SU-DHL-6 (cell line): ENCODE results near the gene RNF43.
A peak's percentile ranks its signal among the peaks of the same experiment; 100 is the strongest.

Source experiments
- H2AFZ ChIP-seq: fragments of 200-600 bp; sonication (generic); 2 replicates; pipeline ENCODE4 v1.6.1; 2014; ENCODE audit warnings: low read depth, mild to moderate bottlenecking, moderate library complexity, mixed read lengths, antibody characterized with exemption, low read length; ENCODE audit not compliant: severe bottlenecking
- H3F3A ChIP-seq: fragments of 200-600 bp; shearing (Covaris generic); 2 replicates; pipeline ENCODE4 v1.6.0; 2016; ENCODE audit warnings: antibody characterized with exemption, mild to moderate bottlenecking; ENCODE audit not compliant: insufficient read depth
- H3K27ac ChIP-seq: fragments of 200-600 bp; sonication (generic); 2 replicates; pipeline ENCODE4 v1.5.1; 2016; ENCODE audit warnings: low read depth, mild to moderate bottlenecking, low read length, moderate library complexity, mixed read lengths
- H3K27me3 ChIP-seq: fragments of 200-600 bp; sonication (generic), shearing (Covaris generic); 2 replicates; pipeline ENCODE4 v1.6.0; 2014; ENCODE audit warnings: mild to moderate bottlenecking, low read length
- H3K36me3 ChIP-seq: fragments of 200-600 bp; sonication (generic); 2 replicates; pipeline ENCODE4 v1.6.1; 2014; ENCODE audit warnings: mild to moderate bottlenecking, low read length, mixed read lengths
- H3K4me2 ChIP-seq: fragments of 300-600, 200-600 bp; shearing (Covaris generic), sonication (generic); 2 replicates; pipeline ENCODE4 v1.6.0; 2014; ENCODE audit warnings: low read length, low read depth, mild to moderate bottlenecking; ENCODE audit not compliant: poor library complexity, severe bottlenecking
- H3K4me3 ChIP-seq: fragments of 200-600 bp; sonication (generic); 2 replicates; pipeline ENCODE4 v1.5.1; 2014; ENCODE audit warnings: antibody characterized with exemption, low read length, mild to moderate bottlenecking, mixed read lengths; ENCODE audit not compliant: insufficient read depth, poor library complexity, severe bottlenecking
- H3K79me2 ChIP-seq: fragments of 200-600 bp; sonication (generic); 2 replicates; pipeline ENCODE4 v1.6.1; 2014; ENCODE audit warnings: mild to moderate bottlenecking, low read length, moderate library complexity; ENCODE audit not compliant: insufficient read depth
- H3K9ac ChIP-seq: fragments of 200-600 bp; sonication (generic); 2 replicates; pipeline ENCODE4 v1.7.0; 2014; ENCODE audit warnings: mild to moderate bottlenecking, low read length
- H3K9me2 ChIP-seq: fragments of 200-600 bp; sonication (generic); replicated peaks from 2 replicates; pipeline ENCODE4 v1.6.1; 2014; ENCODE audit warnings: low read length; ENCODE audit not compliant: insufficient read depth
- H3K9me3 ChIP-seq: fragments of 200-600 bp; sonication (generic); 2 replicates; pipeline ENCODE4 v1.6.1; 2014; ENCODE audit warnings: low read length, mixed read lengths; ENCODE audit not compliant: insufficient read depth
- H4K20me1 ChIP-seq: fragments of 200-600 bp; sonication (generic); 2 replicates; pipeline ENCODE4 v1.6.1; 2014; ENCODE audit warnings: low read depth, mild to moderate bottlenecking, antibody characterized with exemption, low read length, moderate library complexity, mixed read lengths
- EZH2phosphoT487 ChIP-seq: fragments of 200-600 bp; sonication (generic), shearing (Covaris generic); conservative IDR thresholded peaks from 2 replicates; pipeline ENCODE4 v1.6.1; 2018; ENCODE audit warnings: mild to moderate bottlenecking, antibody characterized with exemption, low read length, moderate library complexity, mixed read lengths
- TF ChIP-seq, protein P1 (sequence below): fragments of 200-600 bp; sonication (generic); IDR thresholded peaks from one replicate; pipeline ENCODE4 v1.5.1; 2017; ENCODE audit warnings: antibody characterized with exemption, mild to moderate bottlenecking, low read length, moderate library complexity; ENCODE audit not compliant: insufficient read depth, poor library complexity, severe bottlenecking

Gene RNF43

DNA sequence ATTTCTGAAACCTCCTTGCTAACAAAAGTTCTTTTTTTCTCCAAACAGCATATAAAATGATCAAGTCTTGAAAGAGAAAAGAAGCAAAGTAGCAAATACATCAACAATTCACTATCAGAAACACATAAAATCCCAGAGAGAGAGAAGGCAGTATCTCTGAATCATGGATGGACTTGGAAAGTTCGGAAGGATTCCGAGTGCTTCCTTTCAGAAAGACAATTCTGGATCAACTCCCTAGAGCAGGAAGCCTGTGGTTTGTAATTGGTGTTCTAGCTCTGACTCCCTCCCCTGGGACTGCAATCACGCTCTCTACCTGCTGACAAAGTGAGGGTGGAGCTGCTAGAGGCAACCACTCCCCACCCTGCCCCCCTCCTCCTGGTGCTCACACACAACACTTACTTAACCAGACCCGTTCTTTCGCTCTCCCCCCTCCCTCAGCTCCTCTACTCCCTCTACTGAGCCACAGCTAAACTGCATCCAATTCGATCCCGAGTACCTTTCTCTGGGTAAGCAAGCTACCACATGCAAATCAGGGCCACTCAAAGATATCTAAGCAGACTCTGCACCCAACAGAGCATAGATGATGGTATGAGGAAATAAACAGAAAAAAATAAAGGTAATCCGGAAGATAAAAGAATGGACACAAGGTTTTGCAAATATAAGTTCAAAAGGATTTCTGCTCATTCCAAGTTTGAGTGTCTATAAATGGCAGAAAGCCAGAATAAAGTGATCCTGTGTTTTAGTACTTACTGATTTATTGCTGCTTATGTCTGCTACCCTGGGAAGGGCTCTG is at the start of gene RNF43:
TSS of gene RNF43 (minus strand) at position 235 of the 793 bp plus-strand sequence. CDS start 1,957 bp downstream, outside the sequence.
- Histone ChIP-seq H3K9ac (peak within 1 kb of the TSS; percentile 30; the same call in 1 of the 2 replicates), H3K9me2 (no peaks in the 10 kb centered on the region), H3K36me3 (no peaks in the 10 kb centered on the region), H3K4me2 (peak within 1 kb of the TSS; percentile 52), H3K4me3 (peak within 1 kb of the TSS; percentile 22), H2AFZ (peak within 1 kb of the TSS; percentile 15), H3K79me2 (no peaks in the 10 kb centered on the region), H3K9me3 (no peaks in the 10 kb centered on the region), H3K27me3 (no peaks in the 10 kb centered on the region), H3F3A (no peaks in the 10 kb centered on the region), H3K27ac (0 out of 2 replicates have a peak within 1 kb of the TSS, but pooled peaks have one; percentile 23), H4K20me1 (no peaks in the 10 kb centered on the region)
- TF ChIP-seq, protein P1, sequence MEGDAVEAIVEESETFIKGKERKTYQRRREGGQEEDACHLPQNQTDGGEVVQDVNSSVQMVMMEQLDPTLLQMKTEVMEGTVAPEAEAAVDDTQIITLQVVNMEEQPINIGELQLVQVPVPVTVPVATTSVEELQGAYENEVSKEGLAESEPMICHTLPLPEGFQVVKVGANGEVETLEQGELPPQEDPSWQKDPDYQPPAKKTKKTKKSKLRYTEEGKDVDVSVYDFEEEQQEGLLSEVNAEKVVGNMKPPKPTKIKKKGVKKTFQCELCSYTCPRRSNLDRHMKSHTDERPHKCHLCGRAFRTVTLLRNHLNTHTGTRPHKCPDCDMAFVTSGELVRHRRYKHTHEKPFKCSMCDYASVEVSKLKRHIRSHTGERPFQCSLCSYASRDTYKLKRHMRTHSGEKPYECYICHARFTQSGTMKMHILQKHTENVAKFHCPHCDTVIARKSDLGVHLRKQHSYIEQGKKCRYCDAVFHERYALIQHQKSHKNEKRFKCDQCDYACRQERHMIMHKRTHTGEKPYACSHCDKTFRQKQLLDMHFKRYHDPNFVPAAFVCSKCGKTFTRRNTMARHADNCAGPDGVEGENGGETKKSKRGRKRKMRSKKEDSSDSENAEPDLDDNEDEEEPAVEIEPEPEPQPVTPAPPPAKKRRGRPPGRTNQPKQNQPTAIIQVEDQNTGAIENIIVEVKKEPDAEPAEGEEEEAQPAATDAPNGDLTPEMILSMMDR: peak; percentile 87
- no peak for TF ChIP-seq EZH2phosphoT487

DNA sequence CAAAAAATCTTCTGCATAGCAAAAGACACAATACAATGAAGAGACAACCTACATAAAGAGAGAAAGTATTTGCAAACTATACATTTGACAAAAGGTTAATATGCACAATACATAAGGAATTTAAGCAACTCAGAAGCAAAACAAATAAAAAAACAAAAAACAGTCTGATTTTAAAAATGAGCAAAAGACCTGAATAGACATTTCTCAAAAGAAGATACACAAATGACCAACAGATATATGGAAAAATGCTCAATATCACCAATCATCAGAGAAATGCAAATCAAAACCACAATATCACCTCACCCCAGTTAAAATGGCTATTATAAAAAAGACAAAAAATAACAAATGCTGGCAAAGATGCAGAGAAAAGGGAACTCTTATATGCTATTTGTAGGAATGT is 38.2 kb upstream of the RNF43 start:
- Histone ChIP-seq H3F3A (no peaks in the 10 kb centered on the region), H3K9me3 (no peaks in the 10 kb centered on the region), H3K27ac (no peak overlapping the region), H2AFZ (no peak overlapping the region), H3K36me3 (no peaks in the 10 kb centered on the region), H3K27me3 (no peaks in the 10 kb centered on the region), H3K9me2 (no peaks in the 10 kb centered on the region), H4K20me1 (no peaks in the 10 kb centered on the region), H3K4me3 (no peak overlapping the region), H3K9ac (no peak overlapping the region), H3K4me2 (no peak overlapping the region), H3K79me2 (no peaks in the 10 kb centered on the region)
- TF ChIP-seq, protein P1: no peak
- TF ChIP-seq EZH2phosphoT487: no peak

DNA sequence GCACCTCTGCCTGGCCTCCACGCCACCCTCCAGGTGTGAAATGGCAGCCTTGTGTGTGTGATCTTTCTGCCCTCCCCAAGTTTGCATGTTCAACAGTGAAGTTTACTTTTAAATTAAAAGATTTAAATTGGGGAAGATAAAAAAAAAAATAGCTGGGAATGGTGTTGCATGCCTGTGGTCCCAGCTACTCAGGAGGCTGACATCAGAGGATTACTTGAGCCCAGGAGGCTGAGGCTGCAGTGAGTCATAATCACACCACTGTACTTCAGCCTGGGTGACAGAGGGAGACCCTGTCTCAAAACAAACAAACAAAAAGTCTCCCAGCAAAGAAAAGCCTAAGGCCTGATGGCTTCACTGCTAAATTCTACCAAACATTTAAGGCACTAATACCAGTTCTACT is 35.4 kb upstream of the RNF43 start:
- Histone ChIP-seq H3K9me3 (no peaks in the 10 kb centered on the region), H3K27me3 (no peaks in the 10 kb centered on the region), H2AFZ (no peak overlapping the region), H3K9ac (no peak overlapping the region), H3K27ac (no peak overlapping the region), H3F3A (no peaks in the 10 kb centered on the region), H3K36me3 (no peaks in the 10 kb centered on the region), H3K4me3 (no peak overlapping the region), H3K79me2 (no peaks in the 10 kb centered on the region), H4K20me1 (no peaks in the 10 kb centered on the region), H3K9me2 (no peaks in the 10 kb centered on the region), H3K4me2 (no peak overlapping the region)
- TF ChIP-seq, protein P1: no peak
- no peak for TF ChIP-seq EZH2phosphoT487
